H9 (cell line): ENCODE results near the gene ARHGAP26. TPM values are rescaled to one million over a fixed set of nuclear protein-coding genes. Genes with fewer than 3 reads are reported as not detected.

Experiments
- DNase-seq: peaks from one replicate; pipeline ENCODE4 v3.0.0-alpha.2; 2017
- H2AFZ ChIP-seq: one replicate; pipeline ENCODE4 v1.6.1; 2013; ENCODE audit warnings: mild to moderate bottlenecking, low read length, control low read depth, moderate library complexity
- H2AK5ac ChIP-seq: 2 replicates; pipeline ENCODE4 v1.6.1; 2013; ENCODE audit warnings: low read length, control low read depth, mixed read lengths; ENCODE audit not compliant: insufficient read length
- H2BK120ac ChIP-seq: one replicate; pipeline ENCODE4 v1.6.1; 2013; ENCODE audit warnings: low read depth, mild to moderate bottlenecking, low read length, control low read depth, inconsistent platforms; ENCODE audit not compliant: poor library complexity, severe bottlenecking
- H2BK12ac ChIP-seq: 2 replicates; pipeline ENCODE4 v1.6.1; 2013; ENCODE audit warnings: low read length, control low read depth, mixed read lengths, low read depth; ENCODE audit not compliant: insufficient read length
- H2BK15ac ChIP-seq: 2 replicates; pipeline ENCODE4 v1.6.1; 2013; ENCODE audit warnings: low read depth, low read length, control low read depth
- H2BK20ac ChIP-seq: one replicate; pipeline ENCODE4 v1.6.1; 2013; ENCODE audit warnings: low read depth, mild to moderate bottlenecking, low read length, control low read depth, inconsistent platforms; ENCODE audit not compliant: poor library complexity, severe bottlenecking
- H2BK5ac ChIP-seq: 2 replicates; pipeline ENCODE4 v1.6.1; 2013; ENCODE audit warnings: low read length, control low read depth, mixed read lengths; ENCODE audit not compliant: insufficient read length
- H3K14ac ChIP-seq: 2 replicates; pipeline ENCODE4 v1.6.1; 2013; ENCODE audit warnings: low read length, control low read depth; ENCODE audit not compliant: insufficient read depth
- H3K18ac ChIP-seq: 2 replicates; pipeline ENCODE4 v1.6.1; 2013; ENCODE audit warnings: low read depth, mild to moderate bottlenecking, mixed read lengths, low read length, control low read depth; ENCODE audit not compliant: insufficient read length
- H3K23ac ChIP-seq: 2 replicates; pipeline ENCODE4 v1.6.1; 2013; ENCODE audit warnings: low read length, control low read depth, mixed read lengths, low read depth; ENCODE audit not compliant: insufficient read length
- H3K23me2 ChIP-seq: 2 replicates; pipeline ENCODE4 v1.6.1; 2013; ENCODE audit warnings: low read depth, mild to moderate bottlenecking, mixed read lengths, low read length, control low read depth; ENCODE audit not compliant: insufficient read length, poor library complexity, severe bottlenecking
- H3K27ac ChIP-seq: 2 replicates; pipeline ENCODE4 v1.5.1; 2013; ENCODE audit warnings: low read length, control low read depth, mixed read lengths, low read depth; ENCODE audit not compliant: insufficient read length
- H3K27me3 ChIP-seq: 2 replicates; pipeline ENCODE4 v1.6.1; 2013; ENCODE audit warnings: low read length, control low read depth, inconsistent platforms; ENCODE audit not compliant: insufficient read depth
- H3K4ac ChIP-seq: 2 replicates; pipeline ENCODE4 v1.6.1; 2013; ENCODE audit warnings: low read depth, mild to moderate bottlenecking, control low read depth, inconsistent platforms, low read length, moderate library complexity
- H3K4me1 ChIP-seq: 2 replicates; pipeline ENCODE4 v1.6.1; 2013; ENCODE audit warnings: low read length, control low read depth, inconsistent platforms; ENCODE audit not compliant: insufficient read depth
- H3K4me2 ChIP-seq: 2 replicates; pipeline ENCODE4 v1.6.1; 2013; ENCODE audit warnings: low read length, control low read depth, mixed read lengths; ENCODE audit not compliant: insufficient read length, insufficient read depth
- H3K56ac ChIP-seq: 2 replicates; pipeline ENCODE4 v1.6.1; 2013; ENCODE audit warnings: low read depth, mild to moderate bottlenecking, mixed read lengths, low read length, control low read depth; ENCODE audit not compliant: insufficient read length
- H3K79me1 ChIP-seq: 2 replicates; pipeline ENCODE4 v1.6.1; 2013; ENCODE audit warnings: low read depth, mild to moderate bottlenecking, moderate library complexity, low read length, control low read depth, inconsistent platforms; ENCODE audit not compliant: insufficient read depth, poor library complexity, severe bottlenecking
- H3K79me2 ChIP-seq: 2 replicates; pipeline ENCODE4 v1.6.1; 2013; ENCODE audit warnings: low read length, control low read depth, inconsistent platforms; ENCODE audit not compliant: insufficient read depth
- H3K9ac ChIP-seq: 2 replicates; pipeline ENCODE4 v1.6.1; 2013; ENCODE audit warnings: low read length, control low read depth, mixed read lengths; ENCODE audit not compliant: insufficient read length; ENCODE audit errors: extremely low read depth
- H3K9me3 ChIP-seq: one replicate; pipeline ENCODE4 v1.6.1; 2013; ENCODE audit warnings: low read depth, low read length, inconsistent platforms; ENCODE audit not compliant: control insufficient read depth
- H3T11ph ChIP-seq: one replicate; pipeline ENCODE4 v1.6.1; 2013; ENCODE audit warnings: mild to moderate bottlenecking, low read length, control low read depth, inconsistent platforms
- H4K20me1 ChIP-seq: one replicate; pipeline ENCODE4 v1.6.1; 2013; ENCODE audit not compliant: control insufficient read depth, insufficient read length, insufficient read depth
- H4K5ac ChIP-seq: 2 replicates; pipeline ENCODE4 v1.6.1; 2013; ENCODE audit warnings: low read depth, mild to moderate bottlenecking, mixed read lengths, low read length, control low read depth; ENCODE audit not compliant: insufficient read length
- H4K8ac ChIP-seq: replicated peaks from 2 replicates; pipeline ENCODE4 v1.6.1; 2013; ENCODE audit warnings: low read length, control low read depth, mixed read lengths, low read depth; ENCODE audit not compliant: insufficient read length
- H4K91ac ChIP-seq: 2 replicates; pipeline ENCODE4 v1.6.1; 2013; ENCODE audit warnings: low read depth, mild to moderate bottlenecking, moderate library complexity, mixed read lengths, low read length, control low read depth; ENCODE audit not compliant: insufficient read length
- H3K27ac Mint-ChIP-seq, 3 experiments: 2 replicates in 2 of 3; 3 replicates in 1 of 3; pipeline ENCODE4 v1.8.0; 2020 to 2021; ENCODE audit warnings: mixed read lengths in 3 of 3, mild to moderate bottlenecking in 1 of 3, moderate library complexity in 1 of 3
- H3K27me3 Mint-ChIP-seq: 2 replicates; pipeline ENCODE4 v1.8.0; 2021; ENCODE audit warnings: low read depth, mild to moderate bottlenecking, moderate library complexity, mixed read lengths
- H3K36me3 Mint-ChIP-seq, 3 experiments: 2 replicates in 2 of 3; 3 replicates in 1 of 3; pipeline ENCODE4 v1.8.0; 2020 to 2021; ENCODE audit warnings: low read depth in 3 of 3, mixed read lengths in 3 of 3; ENCODE audit not compliant: insufficient read depth in 1 of 3
- H3K4me1 Mint-ChIP-seq, 2 experiments: 2 replicates each; pipeline ENCODE4 v1.8.0; 2020; ENCODE audit warnings: mixed read lengths in 2 of 2
- H3K4me3 Mint-ChIP-seq, 2 experiments: 2 replicates in 1 of 2; 3 replicates in 1 of 2; pipeline ENCODE4 v1.8.0; 2020 to 2021; ENCODE audit warnings: mild to moderate bottlenecking in 2 of 2, mixed read lengths in 2 of 2, moderate library complexity in 1 of 2
- H3K9me3 Mint-ChIP-seq, 2 experiments: 2 replicates in 1 of 2; 3 replicates in 1 of 2; pipeline ENCODE4 v1.8.0; 2020; ENCODE audit warnings: mild to moderate bottlenecking in 2 of 2, mixed read lengths in 2 of 2, moderate library complexity in 1 of 2
- CTCF ChIP-seq: fragments of 200-600 bp; sonication (generic); conservative IDR thresholded peaks from 3 replicates; pipeline ENCODE4 v1.8.0; 2021; ENCODE audit warnings: antibody characterized with exemption, mild to moderate bottlenecking
- WGBS: extraction: QIAGEN DNeasy Blood & Tissue Kit; methylation state at CpG from one replicate; pipeline ENCODE4 v1.1.7; 2013; ENCODE audit warnings: missing lambda C conversion rate, low lambda C conversion rate, mixed read lengths; ENCODE audit not compliant: insufficient read length; ENCODE audit errors: extremely low coverage; 5-methylcytosine and 5-hydroxymethylcytosine counted together
- total RNA-seq: library from RNA; stranded (reverse); gene quantifications from 2 replicates; pipeline ENCODE4 v1.2.1, GENCODE V29; 2021

ARHGAP26 gene
- total RNA-seq, 1 experiment from 2014 or later: 13.8 TPM

DNA sequence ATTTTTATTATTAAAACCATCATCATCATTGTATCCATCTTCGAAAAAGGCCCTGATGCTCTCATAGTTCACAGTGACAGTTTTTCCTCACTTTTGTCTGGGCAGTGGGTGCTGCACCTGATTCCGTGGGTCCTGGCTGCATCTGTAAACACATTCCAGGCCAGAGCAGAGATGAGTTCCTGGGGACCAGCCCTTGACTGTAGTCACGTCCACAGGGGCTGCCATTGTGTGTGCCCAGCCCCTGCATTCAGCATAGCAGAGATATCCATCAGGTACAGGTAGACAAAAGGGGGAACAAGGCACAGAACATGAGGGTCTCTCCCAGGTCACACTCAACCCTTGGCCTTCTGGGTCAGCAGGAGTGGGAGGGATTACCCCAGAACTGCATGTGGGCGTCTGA, 444.3 kb downstream of the ARHGAP26 start:
- H4K91ac ChIP-seq: no peak overlapping the region
- H3K23me2 ChIP-seq: no peaks in the 10 kb centered on the region
- H2AK5ac ChIP-seq: no peak overlapping the region
- H2BK15ac ChIP-seq: no peak overlapping the region
- H3K27me3 ChIP-seq: no peaks in the 10 kb centered on the region
- no peak for DNase-seq
- no peaks in the 10 kb centered on the region for H3K79me1 ChIP-seq
- no peak overlapping the region for H4K5ac ChIP-seq
- no peaks in the 10 kb centered on the region for H4K20me1 ChIP-seq
- no peak overlapping the region for H2BK20ac ChIP-seq
- no peak overlapping the region for H3K27ac ChIP-seq
- no peak overlapping the region for H3T11ph ChIP-seq
- Mint-ChIP-seq H3K9me3 (no peaks in the 10 kb centered on the region), H3K36me3 (peaks cover 0 to 3% (median 0%) of the 10 kb centered on the region in 3 experiments; a peak in 5 of 7 replicates), H3K4me1 (peaks cover 32% of the 10 kb centered on the region in 2 experiments), H3K4me3 (no peak overlapping the region), H3K27me3 (no peaks in the 10 kb centered on the region), H3K27ac (no peak overlapping the region; a peak in 1 of 7 replicates)
- no peak overlapping the region for H2BK120ac ChIP-seq
- no peak overlapping the region for H3K14ac ChIP-seq
- H2BK5ac ChIP-seq: no peak overlapping the region
- no CpG with 5 or more reads among the region's 4 CpGs for whole genome bisulfite sequencing
- no peak overlapping the region for H3K23ac ChIP-seq
- H2AFZ ChIP-seq: no peak overlapping the region
- H3K4me1 ChIP-seq: peaks cover 3% of the 10 kb centered on the region; the same call in 1 of the 2 replicates
- no peaks in the 10 kb centered on the region for H3K79me2 ChIP-seq
- no peak overlapping the region for H3K4me2 ChIP-seq
- H3K4ac ChIP-seq: no peak overlapping the region
- H3K56ac ChIP-seq: no peak overlapping the region
- H3K9me3 ChIP-seq: no peaks in the 10 kb centered on the region
- H4K8ac ChIP-seq: no peak overlapping the region
- H2BK12ac ChIP-seq: no peak overlapping the region
- H3K9ac ChIP-seq: no peak overlapping the region
- TF ChIP-seq CTCF: no peak
- H3K18ac ChIP-seq: no peak overlapping the region
